ENCODE measurements around the gene SRD5A1.

The SRD5A1 gene

DNA sequence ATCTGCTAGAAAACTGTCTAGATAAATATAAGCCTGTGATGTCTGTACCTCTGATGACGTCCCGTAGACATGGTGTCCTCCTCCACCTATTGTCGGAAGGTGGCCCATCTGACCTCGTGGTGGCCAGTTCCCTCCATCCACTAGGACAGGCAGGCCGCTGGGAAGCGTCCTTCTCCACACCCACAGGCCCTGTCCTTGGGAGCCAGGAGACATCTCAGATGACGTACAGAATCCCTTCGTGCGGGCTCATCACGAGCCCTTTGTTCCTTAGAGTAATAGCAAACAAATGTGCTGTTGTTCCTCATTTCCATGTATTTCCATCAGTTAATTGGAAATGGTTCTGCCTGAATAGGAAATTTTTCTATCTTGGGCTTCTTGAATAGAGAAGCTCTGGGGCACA is 41.6 kb downstream of the SRD5A1 start:
- TF ChIP-seq, protein P1, sequence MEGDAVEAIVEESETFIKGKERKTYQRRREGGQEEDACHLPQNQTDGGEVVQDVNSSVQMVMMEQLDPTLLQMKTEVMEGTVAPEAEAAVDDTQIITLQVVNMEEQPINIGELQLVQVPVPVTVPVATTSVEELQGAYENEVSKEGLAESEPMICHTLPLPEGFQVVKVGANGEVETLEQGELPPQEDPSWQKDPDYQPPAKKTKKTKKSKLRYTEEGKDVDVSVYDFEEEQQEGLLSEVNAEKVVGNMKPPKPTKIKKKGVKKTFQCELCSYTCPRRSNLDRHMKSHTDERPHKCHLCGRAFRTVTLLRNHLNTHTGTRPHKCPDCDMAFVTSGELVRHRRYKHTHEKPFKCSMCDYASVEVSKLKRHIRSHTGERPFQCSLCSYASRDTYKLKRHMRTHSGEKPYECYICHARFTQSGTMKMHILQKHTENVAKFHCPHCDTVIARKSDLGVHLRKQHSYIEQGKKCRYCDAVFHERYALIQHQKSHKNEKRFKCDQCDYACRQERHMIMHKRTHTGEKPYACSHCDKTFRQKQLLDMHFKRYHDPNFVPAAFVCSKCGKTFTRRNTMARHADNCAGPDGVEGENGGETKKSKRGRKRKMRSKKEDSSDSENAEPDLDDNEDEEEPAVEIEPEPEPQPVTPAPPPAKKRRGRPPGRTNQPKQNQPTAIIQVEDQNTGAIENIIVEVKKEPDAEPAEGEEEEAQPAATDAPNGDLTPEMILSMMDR (IDR thresholded peaks at IDR 0.05; ENCODE audit: low read depth, low read length), result no peak
- TF ChIP-seq POLR2A (IDR thresholded peaks at IDR 0.05; ENCODE audit: extremely low read depth, insufficient read length), result no peak
- no peak for TF ChIP-seq MYC (IDR thresholded peaks at IDR 0.05; ENCODE audit: low read depth, low read length)
- TF ChIP-seq, protein P2, sequence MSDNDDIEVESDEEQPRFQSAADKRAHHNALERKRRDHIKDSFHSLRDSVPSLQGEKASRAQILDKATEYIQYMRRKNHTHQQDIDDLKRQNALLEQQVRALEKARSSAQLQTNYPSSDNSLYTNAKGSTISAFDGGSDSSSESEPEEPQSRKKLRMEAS (IDR thresholded peaks at IDR 0.05; ENCODE audit: low read depth, low read length), result no peak
- H3K4me3 ChIP-seq (ENCODE audit: low read depth, low read length), result no peak overlapping the region
- DNase-seq (ENCODE audit: low read depth), result no peak

DNA sequence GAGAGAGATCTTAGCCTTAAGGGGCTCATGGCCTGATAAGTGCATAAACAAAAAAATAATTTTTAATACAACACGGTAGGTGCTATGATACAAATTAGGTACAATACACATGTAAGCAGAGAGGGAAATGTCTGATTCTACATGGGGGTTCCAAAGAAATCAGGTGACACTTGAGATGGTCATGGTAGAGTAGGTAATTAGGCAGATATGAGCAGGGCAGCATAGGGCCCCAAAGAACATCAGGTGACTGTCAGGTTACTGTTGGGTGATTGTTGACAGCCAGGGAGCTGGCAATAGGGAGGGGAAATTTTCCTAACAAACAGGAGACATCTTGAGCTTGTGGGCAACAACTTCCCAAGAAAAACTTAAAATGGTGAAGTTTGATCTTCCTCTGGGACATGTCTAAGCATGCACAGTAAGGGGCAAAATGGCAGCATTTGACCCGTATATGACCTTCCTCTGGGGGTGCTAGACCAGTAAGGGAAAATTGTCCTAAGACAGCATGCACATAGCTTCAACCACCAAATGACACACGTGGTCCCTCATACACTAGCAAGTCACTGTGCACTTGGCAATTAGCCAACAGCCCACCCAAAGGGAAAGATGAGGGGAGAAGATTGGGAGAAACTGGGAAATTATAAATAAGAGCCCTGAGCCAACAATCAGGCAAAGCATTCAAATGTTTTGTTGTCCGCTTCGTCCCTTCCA is 42.7 kb downstream of the SRD5A1 start:
- no peak for DNase-seq (ENCODE audit: low read depth)
- H3K4me3 ChIP-seq (ENCODE audit: low read depth, low read length), result no peak overlapping the region
- TF ChIP-seq, protein P2 (IDR thresholded peaks at IDR 0.05; ENCODE audit: low read depth, low read length), result peak; percentile 60; the same call in 1 of the 2 replicates
- no peak for TF ChIP-seq POLR2A (IDR thresholded peaks at IDR 0.05; ENCODE audit: extremely low read depth, insufficient read length)
- no peak for TF ChIP-seq MYC (IDR thresholded peaks at IDR 0.05; ENCODE audit: low read depth, low read length)
- TF ChIP-seq, protein P1 (IDR thresholded peaks at IDR 0.05; ENCODE audit: low read depth, low read length), result no peak

DNA sequence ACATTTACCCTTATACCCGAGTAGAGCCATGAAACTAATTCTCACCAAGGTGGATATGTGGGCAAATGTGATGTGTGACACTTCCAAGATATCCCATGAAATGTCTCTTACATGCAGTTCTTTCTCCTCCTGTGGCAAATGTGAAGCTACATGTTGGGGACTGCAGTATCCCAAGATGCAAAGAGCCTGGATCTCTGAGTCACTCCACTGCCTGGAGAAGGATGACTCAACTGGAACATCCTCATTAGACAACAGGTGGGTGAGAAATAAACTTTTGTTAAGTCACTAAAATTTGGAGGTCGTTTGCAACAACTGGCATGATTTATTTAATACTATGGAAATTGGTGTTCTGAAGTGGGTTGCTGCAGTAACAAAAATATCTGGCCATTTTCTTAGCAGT is 43.5 kb downstream of the SRD5A1 start:
- TF ChIP-seq POLR2A (IDR thresholded peaks at IDR 0.05; ENCODE audit: extremely low read depth, insufficient read length) (no peak), MYC (IDR thresholded peaks at IDR 0.05; ENCODE audit: low read depth, low read length) (no peak)
- TF ChIP-seq, protein P1 (IDR thresholded peaks at IDR 0.05; ENCODE audit: low read depth, low read length), result no peak
- TF ChIP-seq, protein P2 (IDR thresholded peaks at IDR 0.05; ENCODE audit: low read depth, low read length), result no peak
- H3K4me3 ChIP-seq (ENCODE audit: low read depth, low read length), result no peak overlapping the region
- no peak for DNase-seq (ENCODE audit: low read depth)

DNA sequence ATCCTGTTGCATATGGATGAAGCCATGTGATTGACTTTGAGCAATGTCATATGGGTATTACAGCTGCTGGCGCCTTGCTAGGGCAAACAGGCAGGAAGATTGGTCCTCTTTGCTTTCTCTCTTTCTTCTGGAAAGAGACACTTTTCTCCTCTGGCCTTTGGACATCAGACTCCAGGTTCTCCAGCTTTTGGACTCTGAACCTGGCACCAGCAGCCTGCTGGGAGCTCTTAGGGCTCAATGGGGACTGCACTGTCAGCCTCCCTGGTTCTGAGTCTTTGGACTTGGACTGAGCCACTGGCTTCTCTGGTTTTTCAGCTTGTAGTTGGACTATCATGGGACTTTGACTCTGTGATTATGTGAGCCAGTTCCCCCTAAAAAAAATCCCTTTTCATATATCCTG is 45.1 kb downstream of the SRD5A1 start:
- H3K4me3 ChIP-seq (ENCODE audit: low read depth, low read length), result no peak overlapping the region
- DNase-seq (ENCODE audit: low read depth), result no peak
- TF ChIP-seq POLR2A (IDR thresholded peaks at IDR 0.05; ENCODE audit: extremely low read depth, insufficient read length) (no peak), MYC (IDR thresholded peaks at IDR 0.05; ENCODE audit: low read depth, low read length) (no peak)
- TF ChIP-seq, protein P1 (IDR thresholded peaks at IDR 0.05; ENCODE audit: low read depth, low read length), result no peak
- TF ChIP-seq, protein P2 (IDR thresholded peaks at IDR 0.05; ENCODE audit: low read depth, low read length), result no peak

DNA sequence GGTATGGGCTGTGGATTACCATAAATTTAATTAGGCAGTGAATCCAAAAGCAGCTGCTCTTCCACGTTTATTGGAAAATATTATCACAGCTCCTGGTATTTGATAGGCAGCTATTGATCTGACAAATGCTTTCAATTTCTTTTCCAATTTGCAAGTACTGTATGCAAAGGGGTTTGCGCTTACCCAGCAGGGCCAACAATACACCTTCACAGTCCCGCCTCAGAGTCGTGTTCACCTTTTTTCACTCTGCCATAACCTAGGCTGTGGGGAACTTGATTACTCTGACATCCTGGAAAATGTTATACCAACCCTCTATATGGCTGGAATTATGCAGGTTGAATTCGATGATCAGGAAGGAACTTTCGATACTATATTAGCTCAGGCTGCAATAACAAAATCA is 47.7 kb downstream of the SRD5A1 start:
- no peak overlapping the region for H3K4me3 ChIP-seq (ENCODE audit: low read depth, low read length)
- no peak for DNase-seq (ENCODE audit: low read depth)
- TF ChIP-seq MYC (IDR thresholded peaks at IDR 0.05; ENCODE audit: low read depth, low read length), result no peak
- TF ChIP-seq, protein P1 (IDR thresholded peaks at IDR 0.05; ENCODE audit: low read depth, low read length), result no peak
- TF ChIP-seq POLR2A (IDR thresholded peaks at IDR 0.05; ENCODE audit: extremely low read depth, insufficient read length), result no peak
- TF ChIP-seq, protein P2 (IDR thresholded peaks at IDR 0.05; ENCODE audit: low read depth, low read length), result no peak
